MM.1S (cell line): ENCODE results near the gene SNX19.

Experiments
- CTCF ChIP-seq: fragments of 300-600 bp; sonication (generic); IDR thresholded peaks from 2 replicates; pipeline ENCODE4 v1.5.1; 2016; ENCODE audit warnings: antibody characterized with exemption, low read length, mixed read lengths
- EZH2 ChIP-seq: fragments of 300-600 bp; sonication (generic); optimal IDR thresholded peaks from 2 replicates; pipeline ENCODE3; 2017; ENCODE audit warnings: low read depth, mild to moderate bottlenecking, antibody characterized with exemption, low read length, mixed read lengths
- EZH2phosphoT487 ChIP-seq: fragments of 300-600 bp; sonication (generic); IDR thresholded peaks from 2 replicates; pipeline ENCODE4 v1.6.1; 2018; ENCODE audit warnings: antibody characterized with exemption, low read length

- TF ChIP-seq CTCF (no peak), EZH2phosphoT487 (no peak), EZH2 (no peak)
These were observed 17.2 kb downstream of the SNX19 start for GRCh38 chr11:130899106-130899505.
